CD1c-positive myeloid dendritic cell (primary cell): ENCODE measurements around the gene CTSE.

Experiments used
- DNase-seq: peaks from one replicate; pipeline ENCODE4 v3.0.0-alpha.2; 2016; ENCODE audit errors: extremely low spot score

Gene CTSE

GRCh38 chr1:205971082-205971481 lies 52.6 kb downstream of the CTSE start:
- no peak for DNase-seq

- DNase-seq: no peak
Measured at GRCh38 chr1:205970486-205970885, 53.2 kb downstream of the CTSE start.

GRCh38 chr1:205969229-205969628 lies 54.5 kb downstream of the CTSE start:
- DNase-seq: no peak

- DNase-seq: no peak
Measured at GRCh38 chr1:205967554-205968335, 56.0 kb downstream of the CTSE start.

- DNase-seq: no peak
Measured at GRCh38 chr1:205965036-205965884, 58.4 kb downstream of the CTSE start.

GRCh38 chr1:205963352-205964155 lies 60.1 kb downstream of the CTSE start:
- peak; percentile 12 for DNase-seq

- DNase-seq: no peak
Measured at GRCh38 chr1:205962821-205963221, 60.9 kb downstream of the CTSE start.

GRCh38 chr1:205961991-205962820 lies 61.5 kb downstream of the CTSE start:
- DNase-seq: peak; percentile 50

GRCh38 chr1:205961405-205961804 lies 62.3 kb downstream of the CTSE start:
- no peak for DNase-seq

- no peak for DNase-seq
Measured at GRCh38 chr1:205959789-205960188, 63.9 kb downstream of the CTSE start.
